Measurements from ENCODE around the gene UBN1.

- TF ChIP-seq CTCF (IDR thresholded peaks at IDR 0.05; ENCODE audit: borderline replicate concordance, extremely low read depth, low read length, poor library complexity, severe bottlenecking), result no peak
- no peak for TF ChIP-seq EZH2 (IDR thresholded peaks at IDR 0.05; ENCODE audit: borderline replicate concordance, low read depth, low read length, severe bottlenecking)
Measured at GRCh38 chr16:4892361-4893102, 45.3 kb downstream of the UBN1 start.

Data from DND-41 (cell line).